DMS153 treated with DMSO at 0.1 percent for 48 hours (cell line): ENCODE results near the gene PLD4.
"Not testable (repeated sequence)": the region's sequence is repeated elsewhere in the genome, so short reads cannot be mapped to it uniquely, and the experiment has no call there.

Source experiments
- DNase-seq: peaks from one replicate; lab custom pipeline; 2025; ENCODE audit not compliant: unreplicated experiment; lab: John Stamatoyannopoulos, UW

Gene PLD4

DNA sequence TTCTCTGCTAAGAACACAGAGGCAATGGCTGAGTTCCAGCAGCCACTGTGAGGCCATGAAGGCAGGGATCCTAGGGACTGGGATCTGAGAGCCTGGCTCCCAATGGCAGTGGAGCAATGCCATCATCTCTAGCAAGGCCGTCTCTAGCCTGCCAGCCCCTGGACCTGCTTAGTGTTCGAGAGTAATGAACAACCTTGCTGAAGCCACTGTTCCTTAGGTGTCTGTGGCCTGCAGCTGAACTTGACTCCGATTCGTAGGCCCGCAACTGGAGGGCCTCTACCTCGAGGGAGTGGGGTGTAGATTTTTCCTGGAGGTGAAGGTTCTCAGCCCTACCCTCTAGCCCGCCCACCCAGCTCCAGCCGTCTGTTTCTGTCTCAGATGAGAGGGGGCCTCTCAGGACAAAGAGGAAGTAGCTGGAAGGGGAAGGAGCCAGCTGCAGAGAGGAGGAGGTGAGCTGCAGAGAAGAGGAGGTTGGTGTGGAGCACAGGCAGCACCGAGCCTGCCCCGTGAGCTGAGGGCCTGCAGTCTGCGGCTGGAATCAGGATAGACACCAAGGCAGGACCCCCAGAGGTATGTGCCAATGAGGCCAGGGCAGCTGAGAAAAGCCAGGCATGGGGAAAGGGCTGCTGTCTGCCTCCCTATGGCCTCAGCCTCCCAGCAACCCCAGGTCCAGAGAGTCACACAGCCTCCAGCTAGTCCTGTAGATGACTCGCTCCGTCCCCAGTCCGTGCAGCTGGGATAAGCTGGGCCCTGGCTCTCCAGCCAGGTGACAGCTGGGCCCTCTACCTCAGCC, at the start of gene PLD4:
PLD4 (plus strand) TSS at position 459 of the 793 bp plus-strand sequence. CDS start 2,262 bp downstream, outside the sequence.
- no peak for DNase-seq

DNA sequence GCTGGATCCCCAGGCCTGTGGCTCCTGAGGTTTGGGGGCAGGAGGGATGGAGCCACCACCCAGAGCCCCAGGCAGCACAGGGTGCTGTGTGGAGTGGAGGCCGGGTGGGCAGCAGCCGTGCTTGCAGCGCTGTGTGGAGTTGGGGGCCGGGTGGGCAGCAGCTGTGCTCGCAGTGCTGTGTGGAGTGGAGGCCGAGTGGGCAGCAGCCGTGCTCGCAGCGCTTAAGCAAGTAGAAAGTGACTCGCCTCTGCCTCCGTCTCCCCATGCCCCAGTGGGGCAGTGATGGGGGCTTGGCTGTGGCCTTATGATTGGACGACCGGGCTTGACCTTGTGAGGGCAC, 49.3 kb upstream of the PLD4 start:
- DNase-seq: no peak

DNA sequence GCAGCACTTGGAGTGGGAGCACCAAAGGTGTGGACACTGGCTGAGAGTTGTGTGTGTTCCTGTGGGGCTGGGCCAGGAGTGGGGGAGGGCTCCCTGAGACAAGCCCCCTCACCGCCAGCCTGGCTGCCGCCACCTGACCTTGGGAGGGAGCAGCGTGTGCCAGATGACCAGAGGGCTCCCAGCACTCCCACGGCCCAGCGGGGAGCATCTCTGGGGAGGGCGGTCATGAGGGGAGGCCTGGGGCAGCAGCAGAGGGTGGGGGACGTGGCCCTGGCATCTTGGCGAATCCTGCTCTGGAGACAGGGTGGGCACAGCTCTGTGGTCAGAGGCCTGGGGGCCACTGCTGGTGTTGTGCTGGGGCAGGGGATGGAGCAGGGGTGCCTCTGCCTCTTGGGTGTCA, 48.9 kb upstream of the PLD4 start:
- no peak for DNase-seq

- no peak for DNase-seq
Measured at GRCh38 chr14:104876251-104876699, 48.4 kb upstream of the PLD4 start.

- DNase-seq: no peak
Measured at GRCh38 chr14:104877066-104877805, 47.4 kb upstream of the PLD4 start.

- DNase-seq: no peak
Measured at GRCh38 chr14:104877806-104878550, 46.7 kb upstream of the PLD4 start.

DNA sequence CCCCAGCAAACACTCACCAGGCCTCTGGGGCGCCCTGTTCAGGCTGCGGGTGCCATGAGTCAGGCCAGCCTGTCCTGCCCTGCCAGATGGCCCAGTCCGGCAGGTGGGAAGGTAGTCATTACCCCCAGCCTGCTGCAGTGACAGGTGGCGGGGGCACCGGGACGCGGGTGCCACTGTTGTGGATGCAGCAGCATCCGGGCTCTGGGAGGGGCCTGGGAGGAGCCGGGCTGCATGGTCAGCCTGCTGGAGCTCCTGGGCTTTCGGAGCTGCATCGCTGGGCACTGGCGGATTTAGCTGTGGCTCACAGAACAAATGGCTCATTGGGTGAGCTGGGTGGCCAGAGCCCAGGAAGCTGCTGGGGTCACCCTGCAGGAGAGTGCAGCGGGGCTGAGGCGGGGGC, 46.1 kb upstream of the PLD4 start:
- no peak for DNase-seq

GRCh38 chr14:104879201-104879982, 45.3 kb upstream of the PLD4 start:
- no peak for DNase-seq

DNA sequence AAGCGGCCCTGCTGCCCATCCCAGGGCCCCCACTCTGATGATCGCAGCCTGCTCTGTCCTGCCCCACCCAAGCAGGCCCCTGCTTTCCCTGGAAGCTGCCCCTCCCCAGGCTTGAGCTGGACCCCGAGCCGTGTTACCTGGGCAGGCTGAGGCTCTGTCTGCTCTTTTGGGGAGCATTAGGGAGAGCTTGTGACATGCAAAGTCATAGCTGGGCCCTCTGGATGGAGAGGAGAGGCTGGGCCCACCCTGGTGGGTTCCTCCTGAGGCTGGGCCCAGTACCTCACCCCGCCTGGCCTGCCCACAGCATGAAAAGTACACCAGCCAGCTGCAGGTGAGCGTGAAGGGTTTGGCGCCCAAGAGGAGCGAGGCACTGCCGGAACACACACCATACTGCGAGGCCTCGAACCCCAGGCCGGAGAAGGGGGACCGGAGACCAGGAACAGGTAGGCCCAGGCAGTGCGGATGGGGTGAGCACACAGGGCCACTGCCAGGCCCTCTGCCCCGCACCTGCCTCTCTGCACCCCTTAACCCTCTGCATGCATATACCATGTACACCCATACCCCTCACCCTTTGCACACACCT, 44.6 kb upstream of the PLD4 start:
- DNase-seq: no peak

- no peak for DNase-seq
Measured at GRCh38 chr14:104880584-104881210, 44.0 kb upstream of the PLD4 start.

DNA sequence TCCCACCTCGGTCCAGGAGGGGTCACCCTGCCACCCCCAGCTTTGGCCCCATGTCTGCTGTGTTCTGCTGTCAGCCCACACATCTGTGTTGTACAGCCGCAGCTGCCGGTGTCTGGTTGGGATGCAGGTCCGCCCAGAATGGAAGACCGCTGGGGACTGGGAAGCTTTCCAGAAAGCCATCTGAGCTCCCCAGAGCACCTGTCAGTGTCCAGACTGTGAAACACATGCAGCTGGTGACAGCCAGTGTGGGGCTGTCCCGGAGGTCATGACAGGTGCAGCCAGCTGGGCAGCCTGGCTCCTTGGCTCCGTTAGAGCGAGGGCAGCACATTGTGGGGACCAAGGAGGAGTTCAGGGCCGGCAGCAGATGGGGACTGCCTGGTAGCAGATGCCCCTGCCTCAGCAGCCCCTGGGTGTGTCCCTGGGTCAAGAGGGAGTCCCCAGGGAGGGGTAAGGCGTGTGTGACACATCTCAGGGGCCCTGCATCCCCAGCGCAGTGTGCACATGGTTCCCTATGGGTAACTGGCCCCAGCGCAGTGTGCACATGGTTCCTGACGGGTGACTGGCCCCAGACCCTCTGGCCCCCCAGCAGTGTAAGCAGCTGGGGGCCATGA, 43.2 kb upstream of the PLD4 start:
- DNase-seq: no peak

- DNase-seq: no peak
Measured at GRCh38 chr14:104882325-104882973, 42.2 kb upstream of the PLD4 start.

DNA sequence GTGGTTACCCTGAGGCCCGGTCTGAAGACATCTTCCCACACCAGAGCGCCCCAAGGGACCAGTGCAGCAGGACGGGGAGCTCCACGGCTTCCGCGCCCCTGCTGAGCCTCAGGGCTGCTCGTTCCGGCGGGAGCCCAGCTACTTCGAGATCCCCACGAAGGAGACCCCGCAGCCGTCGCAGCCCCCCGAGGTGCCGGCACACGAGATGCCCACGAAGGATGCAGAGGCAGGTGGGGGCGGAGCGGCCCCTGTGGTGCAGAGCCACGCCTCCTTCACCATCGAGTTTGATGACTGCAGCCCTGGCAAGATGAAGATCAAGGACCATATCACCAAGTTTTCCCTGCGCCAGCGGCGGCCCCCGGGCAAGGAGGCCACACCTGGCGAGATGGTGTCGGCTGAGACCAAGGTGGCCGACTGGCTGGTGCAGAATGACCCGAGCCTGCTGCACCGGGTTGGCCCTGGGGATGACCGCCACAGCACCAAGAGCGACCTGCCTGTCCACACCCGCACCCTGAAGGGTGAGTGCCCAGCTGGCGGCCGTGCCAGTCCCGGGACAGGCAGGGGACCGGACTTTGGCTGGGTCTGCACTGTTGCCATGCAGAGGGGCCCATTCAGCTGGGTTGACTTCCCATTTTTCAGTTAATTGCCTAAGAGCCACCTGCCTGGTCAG, 41.6 kb upstream of the PLD4 start:
- DNase-seq: no peak

GRCh38 chr14:104883681-104884361, 40.9 kb upstream of the PLD4 start:
- no peak for DNase-seq

GRCh38 chr14:104884381-104884780, 40.3 kb upstream of the PLD4 start:
- DNase-seq: not testable (repeated sequence)

GRCh38 chr14:104885031-104885972, 39.4 kb upstream of the PLD4 start:
- DNase-seq: no peak
